DND-41 (cell line): ENCODE results near the gene HEXIM1.

Experiments used
- ATAC-seq: fragments of 200-7000 bp; cut with Tn5 transposase; 3 replicates; pipeline ENCODE4 v1.9.1; 2021; ENCODE audit warnings: low read depth; ENCODE audit not compliant: insufficient read depth
- DNase-seq: peaks from one replicate; pipeline ENCODE4 v3.0.0-alpha.2; 2020
- H2AFZ ChIP-seq: 2 replicates; pipeline ENCODE4 v1.6.0; 2012; ENCODE audit warnings: low read depth, low read length
- H3K27ac ChIP-seq: 2 replicates; pipeline ENCODE4 v1.5.1; 2012; ENCODE audit warnings: low read length, inconsistent platforms
- H3K27me3 ChIP-seq: fragments of 200-600 bp; sonication (generic); 2 replicates; pipeline ENCODE4 v1.6.0; 2012; ENCODE audit warnings: low read length, mild to moderate bottlenecking, inconsistent platforms; ENCODE audit not compliant: insufficient read depth, poor library complexity
- H3K36me3 ChIP-seq: 2 replicates; pipeline ENCODE4 v1.5.1; 2012; ENCODE audit warnings: low read length, inconsistent platforms; ENCODE audit not compliant: insufficient read depth
- H3K4me1 ChIP-seq: 2 replicates; pipeline ENCODE4 v1.5.1; 2012; ENCODE audit warnings: mild to moderate bottlenecking, low read length; ENCODE audit not compliant: insufficient read depth
- H3K4me2 ChIP-seq: 2 replicates; pipeline ENCODE4 v1.6.0; 2012; ENCODE audit warnings: mild to moderate bottlenecking, moderate library complexity, low read length, inconsistent platforms; ENCODE audit not compliant: insufficient read depth
- H3K4me3 ChIP-seq, 2 experiments: fragments of 200-600 bp in 1 of 2; shearing (Covaris generic) in 1 of 2; 2 replicates each; pipeline ENCODE4 v1.5.1; 2012 to 2016; ENCODE audit warnings: inconsistent platforms in 2 of 2, low read length in 2 of 2, mild to moderate bottlenecking in 2 of 2, low read depth in 1 of 2, moderate library complexity in 1 of 2
- H3K79me2 ChIP-seq: 2 replicates; pipeline ENCODE4 v1.6.0; 2012; ENCODE audit warnings: low read length, inconsistent platforms; ENCODE audit not compliant: insufficient read depth
- H3K9ac ChIP-seq: 2 replicates; pipeline ENCODE4 v1.6.0; 2012; ENCODE audit warnings: low read depth, mild to moderate bottlenecking, inconsistent platforms, low read length, moderate library complexity
- H3K9me3 ChIP-seq: 2 replicates; pipeline ENCODE4 v1.5.1; 2012; ENCODE audit warnings: low read length, moderate library complexity, mild to moderate bottlenecking, inconsistent platforms; ENCODE audit not compliant: insufficient read depth, severe bottlenecking
- H4K20me1 ChIP-seq: 2 replicates; pipeline ENCODE4 v1.6.0; 2012; ENCODE audit warnings: low read length; ENCODE audit not compliant: insufficient read depth
- EZH2 ChIP-seq: IDR thresholded peaks from 3 replicates; pipeline ENCODE4 v1.6.1; 2012; ENCODE audit warnings: borderline replicate concordance, low read depth, mild to moderate bottlenecking, moderate library complexity, low read length, inconsistent platforms; ENCODE audit not compliant: severe bottlenecking
- TF ChIP-seq, protein P1 (sequence below): IDR thresholded peaks from 2 replicates; pipeline ENCODE4 v1.5.1; 2012; ENCODE audit warnings: borderline replicate concordance, low read length, moderate library complexity, mild to moderate bottlenecking; ENCODE audit not compliant: poor library complexity, severe bottlenecking; ENCODE audit errors: extremely low read depth

HEXIM1 gene

DNA sequence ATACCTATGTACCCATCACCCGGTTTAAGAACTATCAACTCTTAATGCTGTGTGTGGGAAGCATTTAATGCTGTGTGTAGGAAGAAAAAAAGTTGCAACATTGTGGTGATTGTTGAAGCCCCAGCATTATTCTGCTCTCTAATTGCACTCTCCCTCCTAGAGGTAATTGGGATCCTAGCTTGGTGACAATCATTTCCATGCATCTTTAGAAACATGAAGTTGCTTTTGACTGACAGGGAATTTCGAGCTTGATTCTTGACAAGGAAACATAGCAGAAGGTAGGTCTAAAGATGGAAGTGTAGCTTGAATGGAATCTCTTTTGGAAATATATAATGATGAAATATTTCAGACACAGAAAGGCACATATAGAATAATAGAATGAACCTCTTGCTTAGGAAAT lies 40.7 kb downstream of the HEXIM1 start:
- no peak overlapping the region for H2AFZ ChIP-seq
- H3K9ac ChIP-seq = no peak overlapping the region
- no peaks in the 10 kb centered on the region for H3K4me1 ChIP-seq
- ATAC-seq (no peak), DNase-seq (no peak)
- H3K9me3 ChIP-seq = no peaks in the 10 kb centered on the region
- no peaks in the 10 kb centered on the region for H3K27me3 ChIP-seq
- TF ChIP-seq EZH2 = no peak
- TF ChIP-seq, protein P1, sequence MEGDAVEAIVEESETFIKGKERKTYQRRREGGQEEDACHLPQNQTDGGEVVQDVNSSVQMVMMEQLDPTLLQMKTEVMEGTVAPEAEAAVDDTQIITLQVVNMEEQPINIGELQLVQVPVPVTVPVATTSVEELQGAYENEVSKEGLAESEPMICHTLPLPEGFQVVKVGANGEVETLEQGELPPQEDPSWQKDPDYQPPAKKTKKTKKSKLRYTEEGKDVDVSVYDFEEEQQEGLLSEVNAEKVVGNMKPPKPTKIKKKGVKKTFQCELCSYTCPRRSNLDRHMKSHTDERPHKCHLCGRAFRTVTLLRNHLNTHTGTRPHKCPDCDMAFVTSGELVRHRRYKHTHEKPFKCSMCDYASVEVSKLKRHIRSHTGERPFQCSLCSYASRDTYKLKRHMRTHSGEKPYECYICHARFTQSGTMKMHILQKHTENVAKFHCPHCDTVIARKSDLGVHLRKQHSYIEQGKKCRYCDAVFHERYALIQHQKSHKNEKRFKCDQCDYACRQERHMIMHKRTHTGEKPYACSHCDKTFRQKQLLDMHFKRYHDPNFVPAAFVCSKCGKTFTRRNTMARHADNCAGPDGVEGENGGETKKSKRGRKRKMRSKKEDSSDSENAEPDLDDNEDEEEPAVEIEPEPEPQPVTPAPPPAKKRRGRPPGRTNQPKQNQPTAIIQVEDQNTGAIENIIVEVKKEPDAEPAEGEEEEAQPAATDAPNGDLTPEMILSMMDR = no peak
- H4K20me1 ChIP-seq = no peaks in the 10 kb centered on the region
- no peak overlapping the region for H3K27ac ChIP-seq
- H3K36me3 ChIP-seq = no peaks in the 10 kb centered on the region
- H3K4me2 ChIP-seq = no peak overlapping the region
- no peak overlapping the region for H3K4me3 ChIP-seq
- H3K79me2 ChIP-seq = no peaks in the 10 kb centered on the region

GRCh38 chr17:45190503-45191255 lies 42.4 kb downstream of the HEXIM1 start:
- Histone ChIP-seq H3K27me3 (no peaks in the 10 kb centered on the region), H3K27ac (no peak overlapping the region), H3K36me3 (no peaks in the 10 kb centered on the region), H3K9me3 (no peaks in the 10 kb centered on the region), H3K9ac (no peak overlapping the region), H2AFZ (no peak overlapping the region), H3K4me3 (no peak overlapping the region), H3K4me2 (no peak overlapping the region), H3K79me2 (no peaks in the 10 kb centered on the region), H3K4me1 (no peaks in the 10 kb centered on the region), H4K20me1 (no peaks in the 10 kb centered on the region)
- no peak for DNase-seq
- TF ChIP-seq, protein P1 = no peak
- no peak for TF ChIP-seq EZH2
- ATAC-seq = no peak

DNA sequence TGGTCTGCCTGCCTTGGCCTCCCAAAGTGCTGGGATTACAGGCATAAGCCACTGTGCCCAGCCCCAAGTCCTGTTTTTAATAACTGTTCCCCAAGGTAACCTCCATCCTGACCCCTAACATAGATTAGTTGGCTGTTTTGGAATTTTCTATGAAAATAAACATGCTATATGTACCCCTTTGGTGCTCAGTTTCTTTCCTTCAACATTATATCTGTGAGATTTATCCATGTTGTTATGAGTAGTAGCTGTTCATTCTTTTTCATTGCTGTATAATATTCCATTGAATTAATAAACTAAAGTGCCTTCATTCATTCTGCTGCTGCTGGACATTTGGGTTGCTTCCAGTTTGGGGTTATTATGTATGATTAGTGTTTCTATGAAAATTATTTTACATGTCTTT lies 47.1 kb downstream of the HEXIM1 start:
- DNase-seq (no peak), ATAC-seq (no peak)
- no peaks in the 10 kb centered on the region for H4K20me1 ChIP-seq
- H3K27me3 ChIP-seq = no peaks in the 10 kb centered on the region
- H3K4me2 ChIP-seq = no peak overlapping the region
- no peaks in the 10 kb centered on the region for H3K79me2 ChIP-seq
- H3K9ac ChIP-seq = no peak overlapping the region
- no peak overlapping the region for H2AFZ ChIP-seq
- no peak overlapping the region for H3K27ac ChIP-seq
- H3K4me1 ChIP-seq = peaks cover 13% of the 10 kb centered on the region
- H3K4me3 ChIP-seq = no peak overlapping the region
- no peaks in the 10 kb centered on the region for H3K36me3 ChIP-seq
- no peaks in the 10 kb centered on the region for H3K9me3 ChIP-seq
- TF ChIP-seq EZH2 = no peak
- TF ChIP-seq, protein P1 = no peak
